H9 (cell line): Measurements from ENCODE around the gene PCSK6. TPM values are rescaled to one million over a fixed set of nuclear protein-coding genes. Genes with fewer than 3 reads are reported as not detected.

Source experiments
- DNase-seq: peaks from one replicate; pipeline ENCODE4 v3.0.0-alpha.2; 2017
- H2AFZ ChIP-seq: one replicate; pipeline ENCODE4 v1.6.1; 2013; ENCODE audit warnings: mild to moderate bottlenecking, low read length, control low read depth, moderate library complexity
- H2AK5ac ChIP-seq: 2 replicates; pipeline ENCODE4 v1.6.1; 2013; ENCODE audit warnings: low read length, control low read depth, mixed read lengths; ENCODE audit not compliant: insufficient read length
- H2BK120ac ChIP-seq: one replicate; pipeline ENCODE4 v1.6.1; 2013; ENCODE audit warnings: low read depth, mild to moderate bottlenecking, low read length, control low read depth, inconsistent platforms; ENCODE audit not compliant: poor library complexity, severe bottlenecking
- H2BK12ac ChIP-seq: 2 replicates; pipeline ENCODE4 v1.6.1; 2013; ENCODE audit warnings: low read length, control low read depth, mixed read lengths, low read depth; ENCODE audit not compliant: insufficient read length
- H2BK15ac ChIP-seq: 2 replicates; pipeline ENCODE4 v1.6.1; 2013; ENCODE audit warnings: low read depth, low read length, control low read depth
- H2BK20ac ChIP-seq: one replicate; pipeline ENCODE4 v1.6.1; 2013; ENCODE audit warnings: low read depth, mild to moderate bottlenecking, low read length, control low read depth, inconsistent platforms; ENCODE audit not compliant: poor library complexity, severe bottlenecking
- H2BK5ac ChIP-seq: 2 replicates; pipeline ENCODE4 v1.6.1; 2013; ENCODE audit warnings: low read length, control low read depth, mixed read lengths; ENCODE audit not compliant: insufficient read length
- H3K14ac ChIP-seq: 2 replicates; pipeline ENCODE4 v1.6.1; 2013; ENCODE audit warnings: low read length, control low read depth; ENCODE audit not compliant: insufficient read depth
- H3K18ac ChIP-seq: 2 replicates; pipeline ENCODE4 v1.6.1; 2013; ENCODE audit warnings: low read depth, mild to moderate bottlenecking, mixed read lengths, low read length, control low read depth; ENCODE audit not compliant: insufficient read length
- H3K23ac ChIP-seq: 2 replicates; pipeline ENCODE4 v1.6.1; 2013; ENCODE audit warnings: low read length, control low read depth, mixed read lengths, low read depth; ENCODE audit not compliant: insufficient read length
- H3K23me2 ChIP-seq: 2 replicates; pipeline ENCODE4 v1.6.1; 2013; ENCODE audit warnings: low read depth, mild to moderate bottlenecking, mixed read lengths, low read length, control low read depth; ENCODE audit not compliant: insufficient read length, poor library complexity, severe bottlenecking
- H3K27ac ChIP-seq: 2 replicates; pipeline ENCODE4 v1.5.1; 2013; ENCODE audit warnings: low read length, control low read depth, mixed read lengths, low read depth; ENCODE audit not compliant: insufficient read length
- H3K27me3 ChIP-seq: 2 replicates; pipeline ENCODE4 v1.6.1; 2013; ENCODE audit warnings: low read length, control low read depth, inconsistent platforms; ENCODE audit not compliant: insufficient read depth
- H3K4ac ChIP-seq: 2 replicates; pipeline ENCODE4 v1.6.1; 2013; ENCODE audit warnings: low read depth, mild to moderate bottlenecking, control low read depth, inconsistent platforms, low read length, moderate library complexity
- H3K4me1 ChIP-seq: 2 replicates; pipeline ENCODE4 v1.6.1; 2013; ENCODE audit warnings: low read length, control low read depth, inconsistent platforms; ENCODE audit not compliant: insufficient read depth
- H3K4me2 ChIP-seq: 2 replicates; pipeline ENCODE4 v1.6.1; 2013; ENCODE audit warnings: low read length, control low read depth, mixed read lengths; ENCODE audit not compliant: insufficient read length, insufficient read depth
- H3K56ac ChIP-seq: 2 replicates; pipeline ENCODE4 v1.6.1; 2013; ENCODE audit warnings: low read depth, mild to moderate bottlenecking, mixed read lengths, low read length, control low read depth; ENCODE audit not compliant: insufficient read length
- H3K79me1 ChIP-seq: 2 replicates; pipeline ENCODE4 v1.6.1; 2013; ENCODE audit warnings: low read depth, mild to moderate bottlenecking, moderate library complexity, low read length, control low read depth, inconsistent platforms; ENCODE audit not compliant: insufficient read depth, poor library complexity, severe bottlenecking
- H3K79me2 ChIP-seq: 2 replicates; pipeline ENCODE4 v1.6.1; 2013; ENCODE audit warnings: low read length, control low read depth, inconsistent platforms; ENCODE audit not compliant: insufficient read depth
- H3K9ac ChIP-seq: 2 replicates; pipeline ENCODE4 v1.6.1; 2013; ENCODE audit warnings: low read length, control low read depth, mixed read lengths; ENCODE audit not compliant: insufficient read length; ENCODE audit errors: extremely low read depth
- H3K9me3 ChIP-seq: one replicate; pipeline ENCODE4 v1.6.1; 2013; ENCODE audit warnings: low read depth, low read length, inconsistent platforms; ENCODE audit not compliant: control insufficient read depth
- H3T11ph ChIP-seq: one replicate; pipeline ENCODE4 v1.6.1; 2013; ENCODE audit warnings: mild to moderate bottlenecking, low read length, control low read depth, inconsistent platforms
- H4K20me1 ChIP-seq: one replicate; pipeline ENCODE4 v1.6.1; 2013; ENCODE audit not compliant: control insufficient read depth, insufficient read length, insufficient read depth
- H4K5ac ChIP-seq: 2 replicates; pipeline ENCODE4 v1.6.1; 2013; ENCODE audit warnings: low read depth, mild to moderate bottlenecking, mixed read lengths, low read length, control low read depth; ENCODE audit not compliant: insufficient read length
- H4K8ac ChIP-seq: replicated peaks from 2 replicates; pipeline ENCODE4 v1.6.1; 2013; ENCODE audit warnings: low read length, control low read depth, mixed read lengths, low read depth; ENCODE audit not compliant: insufficient read length
- H4K91ac ChIP-seq: 2 replicates; pipeline ENCODE4 v1.6.1; 2013; ENCODE audit warnings: low read depth, mild to moderate bottlenecking, moderate library complexity, mixed read lengths, low read length, control low read depth; ENCODE audit not compliant: insufficient read length
- H3K27ac Mint-ChIP-seq, 3 experiments: 2 replicates in 2 of 3; 3 replicates in 1 of 3; pipeline ENCODE4 v1.8.0; 2020 to 2021; ENCODE audit warnings: mixed read lengths in 3 of 3, mild to moderate bottlenecking in 1 of 3, moderate library complexity in 1 of 3
- H3K27me3 Mint-ChIP-seq: 2 replicates; pipeline ENCODE4 v1.8.0; 2021; ENCODE audit warnings: low read depth, mild to moderate bottlenecking, moderate library complexity, mixed read lengths
- H3K36me3 Mint-ChIP-seq, 3 experiments: 2 replicates in 2 of 3; 3 replicates in 1 of 3; pipeline ENCODE4 v1.8.0; 2020 to 2021; ENCODE audit warnings: low read depth in 3 of 3, mixed read lengths in 3 of 3; ENCODE audit not compliant: insufficient read depth in 1 of 3
- H3K4me1 Mint-ChIP-seq, 2 experiments: 2 replicates each; pipeline ENCODE4 v1.8.0; 2020; ENCODE audit warnings: mixed read lengths in 2 of 2
- H3K4me3 Mint-ChIP-seq, 2 experiments: 2 replicates in 1 of 2; 3 replicates in 1 of 2; pipeline ENCODE4 v1.8.0; 2020 to 2021; ENCODE audit warnings: mild to moderate bottlenecking in 2 of 2, mixed read lengths in 2 of 2, moderate library complexity in 1 of 2
- H3K9me3 Mint-ChIP-seq, 2 experiments: 2 replicates in 1 of 2; 3 replicates in 1 of 2; pipeline ENCODE4 v1.8.0; 2020; ENCODE audit warnings: mild to moderate bottlenecking in 2 of 2, mixed read lengths in 2 of 2, moderate library complexity in 1 of 2
- CTCF ChIP-seq: fragments of 200-600 bp; sonication (generic); conservative IDR thresholded peaks from 3 replicates; pipeline ENCODE4 v1.8.0; 2021; ENCODE audit warnings: antibody characterized with exemption, mild to moderate bottlenecking
- WGBS: extraction: QIAGEN DNeasy Blood & Tissue Kit; methylation state at CpG from one replicate; pipeline ENCODE4 v1.1.7; 2013; ENCODE audit warnings: missing lambda C conversion rate, low lambda C conversion rate, mixed read lengths; ENCODE audit not compliant: insufficient read length; ENCODE audit errors: extremely low coverage; 5-methylcytosine and 5-hydroxymethylcytosine counted together
- total RNA-seq: library from RNA; stranded (reverse); gene quantifications from 2 replicates; pipeline ENCODE4 v1.2.1, GENCODE V29; 2021

PCSK6 gene
- total RNA-seq, 1 experiment from 2014 or later: 4.0 TPM

- Mint-ChIP-seq H3K27ac (no peak overlapping the region), H3K4me3 (no peak overlapping the region), H3K9me3 (no peaks in the 10 kb centered on the region), H3K36me3 (no peaks in the 10 kb centered on the region), H3K4me1 (peaks cover 2 to 13% of the 10 kb centered on the region in 2 experiments; a peak in 3 of 4 replicates), H3K27me3 (peaks cover 3% of the 10 kb centered on the region)
- Histone ChIP-seq H2AK5ac (no peak overlapping the region), H3K79me2 (no peaks in the 10 kb centered on the region), H2BK20ac (no peak overlapping the region), H2BK12ac (no peak overlapping the region), H3K9ac (no peak overlapping the region), H4K5ac (no peak overlapping the region), H3K23ac (no peak overlapping the region), H3T11ph (no peak overlapping the region), H3K18ac (no peak overlapping the region), H2BK15ac (no peak overlapping the region), H3K79me1 (no peaks in the 10 kb centered on the region), H2BK5ac (no peak overlapping the region), H4K8ac (no peak overlapping the region), H3K23me2 (no peaks in the 10 kb centered on the region), H3K4me2 (no peak overlapping the region), H2BK120ac (no peak overlapping the region), H3K9me3 (no peaks in the 10 kb centered on the region), H3K4ac (no peak overlapping the region), H4K91ac (no peak overlapping the region), H2AFZ (no peak overlapping the region), H3K14ac (no peak overlapping the region), H3K27me3 (no peaks in the 10 kb centered on the region), H3K27ac (no peak overlapping the region), H4K20me1 (no peaks in the 10 kb centered on the region), H3K56ac (no peak overlapping the region), H3K4me1 (no peaks in the 10 kb centered on the region; the same call in 1 of the 2 replicates)
- no CpG with 5 or more reads among the region's 4 CpGs for WGBS
- no peak for DNase-seq
- TF ChIP-seq CTCF: no peak
These were observed 39.4 kb upstream of the PCSK6 start for GRCh38 chr15:101528917-101529299.
